Measurements from ENCODE around the gene CYB561.

DNA sequence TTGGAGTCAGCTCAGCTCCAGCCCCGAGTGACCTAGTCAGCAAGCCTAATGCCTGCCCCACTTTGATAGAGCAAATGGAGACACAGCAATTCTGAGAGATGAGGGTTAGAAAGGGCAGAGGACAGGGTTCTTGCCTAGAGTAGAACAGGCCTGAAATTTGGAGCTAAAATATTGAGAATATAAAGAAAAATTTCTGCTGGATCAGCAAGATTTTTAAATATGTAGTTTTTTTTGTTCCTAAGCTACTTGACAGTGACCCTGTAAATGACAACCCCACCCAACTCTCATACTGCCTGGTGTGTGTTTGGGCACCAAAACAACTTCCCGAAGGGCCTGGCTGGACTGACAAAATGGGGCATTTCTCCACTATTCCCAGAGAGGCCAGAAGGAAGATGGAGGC, 26.7 kb downstream of the CYB561 start:
- TF ChIP-seq, protein P1, sequence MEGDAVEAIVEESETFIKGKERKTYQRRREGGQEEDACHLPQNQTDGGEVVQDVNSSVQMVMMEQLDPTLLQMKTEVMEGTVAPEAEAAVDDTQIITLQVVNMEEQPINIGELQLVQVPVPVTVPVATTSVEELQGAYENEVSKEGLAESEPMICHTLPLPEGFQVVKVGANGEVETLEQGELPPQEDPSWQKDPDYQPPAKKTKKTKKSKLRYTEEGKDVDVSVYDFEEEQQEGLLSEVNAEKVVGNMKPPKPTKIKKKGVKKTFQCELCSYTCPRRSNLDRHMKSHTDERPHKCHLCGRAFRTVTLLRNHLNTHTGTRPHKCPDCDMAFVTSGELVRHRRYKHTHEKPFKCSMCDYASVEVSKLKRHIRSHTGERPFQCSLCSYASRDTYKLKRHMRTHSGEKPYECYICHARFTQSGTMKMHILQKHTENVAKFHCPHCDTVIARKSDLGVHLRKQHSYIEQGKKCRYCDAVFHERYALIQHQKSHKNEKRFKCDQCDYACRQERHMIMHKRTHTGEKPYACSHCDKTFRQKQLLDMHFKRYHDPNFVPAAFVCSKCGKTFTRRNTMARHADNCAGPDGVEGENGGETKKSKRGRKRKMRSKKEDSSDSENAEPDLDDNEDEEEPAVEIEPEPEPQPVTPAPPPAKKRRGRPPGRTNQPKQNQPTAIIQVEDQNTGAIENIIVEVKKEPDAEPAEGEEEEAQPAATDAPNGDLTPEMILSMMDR (IDR thresholded peaks at IDR 0.05): no peak
- no peak for TF ChIP-seq POLR2A (IDR thresholded peaks at IDR 0.05)
